Activated T-helper 1 cell treated with Interleukin-2 at 50 U/mL for 16 hours (primary cell): Measurements from ENCODE around the gene PDCD10.

Experiments used
- DNase-seq: peaks from one replicate; pipeline ENCODE4 v3.0.0-alpha.2; 2020; ENCODE audit warnings: low read depth

PDCD10 gene

GRCh38 chr3:167679526-167679925 lies 55.2 kb downstream of the PDCD10 start:
- no peak for DNase-seq

- no peak for DNase-seq
These were observed 58.8 kb downstream of the PDCD10 start for GRCh38 chr3:167675848-167676247.

GRCh38 chr3:167673221-167673620 lies 61.5 kb downstream of the PDCD10 start:
- no peak for DNase-seq

- DNase-seq = no peak
These were observed 62.7 kb downstream of the PDCD10 start for GRCh38 chr3:167671878-167672427.

GRCh38 chr3:167669699-167670098 lies 65.0 kb downstream of the PDCD10 start:
- no peak for DNase-seq

- no peak for DNase-seq
These were observed 66.0 kb downstream of the PDCD10 start for GRCh38 chr3:167668651-167669050.

GRCh38 chr3:167666563-167666962 lies 68.1 kb downstream of the PDCD10 start:
- no peak for DNase-seq

GRCh38 chr3:167662919-167663400 lies 71.7 kb downstream of the PDCD10 start:
- DNase-seq = no peak

GRCh38 chr3:167657684-167658225 lies 76.9 kb downstream of the PDCD10 start:
- no peak for DNase-seq

- no peak for DNase-seq
These were observed 77.9 kb downstream of the PDCD10 start for GRCh38 chr3:167656821-167657220.

GRCh38 chr3:167653760-167654159 lies 80.9 kb downstream of the PDCD10 start, which contains the start of gene WDR49:
Gene WDR49 (minus strand): TSS chr3:167653942. CDS start chr3:167653425, 517 bp downstream.
- DNase-seq = no peak

GRCh38 chr3:167653155-167653554 lies 81.5 kb downstream of the PDCD10 start:
- DNase-seq = no peak

GRCh38 chr3:167651826-167652225 lies 82.9 kb downstream of the PDCD10 start:
- no peak for DNase-seq

GRCh38 chr3:167650459-167650858 lies 84.2 kb downstream of the PDCD10 start:
- no peak for DNase-seq

- no peak for DNase-seq
These were observed 84.9 kb downstream of the PDCD10 start for GRCh38 chr3:167649746-167650145.

- no peak for DNase-seq
These were observed 90.1 kb downstream of the PDCD10 start for GRCh38 chr3:167644611-167645010.
